Gastrocnemius medialis (tissue), 4 donors: ENCODE data around the gene PPAN.

Source experiments
- POLR2A ChIP-seq, 2 donors: fragments of 450-650 bp; IDR thresholded peaks; one replicate each; pipeline ENCODE4 v1.6.1; 2017; ENCODE audit warnings: antibody characterized with exemption in 2 of 2, mild to moderate bottlenecking in 2 of 2, moderate library complexity in 2 of 2
- TF ChIP-seq, protein P1 (sequence below), 5 experiments: fragments of 450-650 bp in 3 of 5; fragments of 200-600 bp in 2 of 5; sonication (generic) in 2 of 5; IDR thresholded peaks in 4 of 5; conservative IDR thresholded peaks in 1 of 5; 1 replicate in 4 of 5; 2 replicates in 1 of 5; pipeline ENCODE4 v1.5.1; 2016 to 2019; ENCODE audit warnings: antibody characterized with exemption in 5 of 5, mild to moderate bottlenecking in 3 of 5, moderate library complexity in 3 of 5

DNA sequence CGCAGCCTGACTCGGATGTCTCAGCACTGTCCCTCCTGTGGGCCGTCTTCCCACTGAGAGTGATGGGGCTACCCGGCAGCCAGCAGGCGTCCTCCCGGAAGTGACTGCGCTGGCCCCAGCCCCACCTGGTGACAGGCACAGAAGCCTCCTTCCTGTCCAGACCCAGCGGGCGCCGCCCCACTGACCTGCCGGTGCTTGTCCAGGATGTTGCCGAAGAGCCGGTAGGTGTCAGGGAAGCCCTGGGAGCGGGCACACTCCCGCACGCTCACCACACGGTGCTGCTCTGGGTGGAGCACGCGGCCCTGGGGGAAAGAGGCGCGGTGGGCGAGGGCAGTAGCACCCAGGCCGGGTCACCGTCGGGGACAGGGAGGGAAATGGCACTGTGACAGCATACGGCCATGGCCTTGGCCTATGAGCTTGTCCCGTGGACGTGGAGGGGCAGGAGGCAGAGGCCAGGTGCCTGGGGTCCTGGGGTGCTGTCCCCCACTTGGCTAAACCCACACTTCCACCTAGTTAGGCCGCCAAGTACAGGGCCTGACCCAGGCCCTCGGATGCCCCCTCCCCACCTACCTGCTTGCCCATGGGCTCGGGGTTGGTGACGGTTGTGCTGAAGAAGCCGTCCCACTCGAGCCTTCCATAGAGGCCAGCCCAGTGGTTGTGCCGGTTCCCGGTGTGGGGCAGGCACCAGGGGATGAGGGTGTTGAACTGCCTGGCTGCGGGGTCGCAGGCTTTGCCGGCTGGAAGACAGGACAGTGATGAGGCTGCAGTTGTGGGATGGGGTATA, 29.6 kb downstream of the PPAN start:
- TF ChIP-seq, protein P1, sequence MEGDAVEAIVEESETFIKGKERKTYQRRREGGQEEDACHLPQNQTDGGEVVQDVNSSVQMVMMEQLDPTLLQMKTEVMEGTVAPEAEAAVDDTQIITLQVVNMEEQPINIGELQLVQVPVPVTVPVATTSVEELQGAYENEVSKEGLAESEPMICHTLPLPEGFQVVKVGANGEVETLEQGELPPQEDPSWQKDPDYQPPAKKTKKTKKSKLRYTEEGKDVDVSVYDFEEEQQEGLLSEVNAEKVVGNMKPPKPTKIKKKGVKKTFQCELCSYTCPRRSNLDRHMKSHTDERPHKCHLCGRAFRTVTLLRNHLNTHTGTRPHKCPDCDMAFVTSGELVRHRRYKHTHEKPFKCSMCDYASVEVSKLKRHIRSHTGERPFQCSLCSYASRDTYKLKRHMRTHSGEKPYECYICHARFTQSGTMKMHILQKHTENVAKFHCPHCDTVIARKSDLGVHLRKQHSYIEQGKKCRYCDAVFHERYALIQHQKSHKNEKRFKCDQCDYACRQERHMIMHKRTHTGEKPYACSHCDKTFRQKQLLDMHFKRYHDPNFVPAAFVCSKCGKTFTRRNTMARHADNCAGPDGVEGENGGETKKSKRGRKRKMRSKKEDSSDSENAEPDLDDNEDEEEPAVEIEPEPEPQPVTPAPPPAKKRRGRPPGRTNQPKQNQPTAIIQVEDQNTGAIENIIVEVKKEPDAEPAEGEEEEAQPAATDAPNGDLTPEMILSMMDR (IDR thresholded peaks at IDR 0.05 in 4 of 5, conservative IDR thresholded peaks at IDR 0.05 in 1 of 5): no peak
- no peak for TF ChIP-seq POLR2A (IDR thresholded peaks at IDR 0.05)
